ENCODE measurements around the gene UBAC2. TPM values are rescaled to one million over a fixed set of nuclear protein-coding genes. Genes with fewer than 3 reads are reported as not detected.
A peak's percentile ranks its signal among the peaks of the same experiment; 100 is the strongest.

UBAC2 gene
- total RNA-seq, 1 donor from 2014 or later, result 79.1 TPM

DNA sequence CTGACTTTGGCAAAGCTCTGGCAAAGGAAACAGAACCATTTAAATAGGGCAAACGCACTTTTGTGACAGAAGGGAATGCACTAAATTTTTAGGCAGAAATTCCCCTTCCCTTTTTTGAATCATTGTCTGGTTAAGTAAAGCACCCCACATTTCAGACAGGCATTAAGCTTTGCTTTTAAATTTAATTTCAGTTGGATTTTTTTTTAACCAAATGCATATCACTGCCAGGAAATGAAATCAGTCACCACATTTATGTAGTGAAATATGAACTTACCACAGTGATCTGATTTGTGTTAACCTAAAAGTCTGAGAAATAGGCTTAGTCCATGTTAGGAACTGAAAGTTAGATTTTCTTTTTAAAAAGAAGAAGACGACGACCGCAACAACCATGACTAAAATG, 95.7 kb downstream of the UBAC2 start:
- DNase-seq, result no peak

DNA sequence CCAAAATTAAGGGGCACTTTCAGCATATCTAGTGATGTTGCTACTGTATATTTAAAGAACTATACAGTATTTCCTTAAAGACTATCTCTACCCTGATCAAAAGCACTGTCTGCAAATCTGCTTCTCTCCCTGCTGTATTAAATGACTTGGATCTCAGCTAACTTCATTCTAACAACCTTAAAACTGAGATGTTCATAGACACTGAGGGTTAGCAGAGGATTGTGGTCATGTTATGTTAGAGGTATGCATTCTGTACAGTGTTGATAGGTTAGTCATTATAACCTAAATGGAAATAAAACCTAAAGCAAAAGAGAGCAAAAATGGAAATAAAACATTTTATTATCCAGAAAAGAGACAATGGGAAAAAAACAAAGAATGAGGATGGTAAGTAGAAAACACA, 96.7 kb downstream of the UBAC2 start:
- no peak for DNase-seq

DNA sequence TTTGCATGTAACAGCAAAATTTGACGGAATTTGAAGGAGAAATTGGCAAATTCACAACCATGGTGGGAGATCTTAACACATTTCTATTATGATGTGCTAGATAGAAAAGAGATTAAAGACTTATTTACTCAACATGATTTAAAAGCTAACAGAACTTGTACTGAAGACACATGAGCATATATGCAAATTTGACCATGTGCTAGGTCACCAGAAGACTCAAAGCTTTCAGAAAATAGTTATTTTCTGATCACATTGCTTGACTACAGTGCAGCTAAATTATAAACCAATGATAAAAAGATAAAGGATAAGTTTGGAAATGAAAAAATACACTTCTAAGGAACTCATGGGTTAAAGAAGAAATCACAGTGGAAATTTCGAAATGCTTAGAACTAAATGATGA, 97.4 kb downstream of the UBAC2 start:
- DNase-seq, result no peak

DNA sequence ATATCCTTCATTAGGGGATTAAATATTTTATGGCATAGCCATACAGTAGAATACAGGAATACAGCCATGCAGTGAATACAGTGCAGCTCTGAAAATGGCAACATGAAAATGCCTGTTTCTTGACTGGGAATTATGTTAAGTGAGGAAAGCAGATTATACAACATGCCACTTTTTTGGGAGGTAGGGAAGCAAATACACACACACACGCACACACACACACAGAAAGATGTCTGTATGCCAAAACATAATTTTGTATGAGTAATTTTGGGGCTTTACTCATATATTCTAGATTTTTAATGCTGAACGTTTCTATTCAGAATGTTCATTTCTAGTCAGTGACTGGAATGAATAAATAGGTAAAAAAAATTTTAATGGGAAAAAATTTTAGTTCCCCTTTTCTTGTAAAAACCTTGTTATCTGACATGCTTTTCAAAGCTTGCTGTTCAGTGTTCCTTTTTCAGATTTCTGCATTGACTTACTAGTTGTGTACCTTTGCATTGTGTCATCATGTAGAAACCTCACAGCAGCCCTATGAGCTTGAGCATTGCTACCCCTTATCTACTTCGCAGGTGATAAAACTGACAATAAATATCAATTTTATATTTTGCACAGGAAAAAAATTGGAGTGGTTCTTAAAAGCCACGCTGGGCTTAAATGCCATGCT, 98.7 kb downstream of the UBAC2 start:
- DNase-seq, result no peak

DNA sequence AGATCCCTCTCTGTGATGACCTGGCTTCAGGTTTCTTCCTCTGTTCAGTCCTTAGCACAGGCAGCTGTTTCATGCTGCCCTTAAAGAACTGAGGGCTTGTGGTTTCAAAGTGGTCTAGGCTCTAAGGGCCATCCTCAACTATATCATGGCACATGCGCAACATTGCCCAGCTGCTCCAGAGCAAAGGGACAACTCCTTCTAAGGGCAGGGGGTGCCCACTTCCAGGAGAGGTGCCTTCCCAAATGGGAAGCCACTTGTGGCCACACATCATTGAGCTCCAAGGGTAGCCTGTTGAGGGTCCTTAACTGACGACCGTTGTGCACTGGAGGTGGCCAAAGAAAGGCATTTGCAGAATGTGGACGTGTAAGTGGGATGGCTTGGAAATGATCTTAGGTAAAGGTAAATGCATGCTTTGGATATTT, 99.3 kb downstream of the UBAC2 start:
- DNase-seq, result no peak

DNA sequence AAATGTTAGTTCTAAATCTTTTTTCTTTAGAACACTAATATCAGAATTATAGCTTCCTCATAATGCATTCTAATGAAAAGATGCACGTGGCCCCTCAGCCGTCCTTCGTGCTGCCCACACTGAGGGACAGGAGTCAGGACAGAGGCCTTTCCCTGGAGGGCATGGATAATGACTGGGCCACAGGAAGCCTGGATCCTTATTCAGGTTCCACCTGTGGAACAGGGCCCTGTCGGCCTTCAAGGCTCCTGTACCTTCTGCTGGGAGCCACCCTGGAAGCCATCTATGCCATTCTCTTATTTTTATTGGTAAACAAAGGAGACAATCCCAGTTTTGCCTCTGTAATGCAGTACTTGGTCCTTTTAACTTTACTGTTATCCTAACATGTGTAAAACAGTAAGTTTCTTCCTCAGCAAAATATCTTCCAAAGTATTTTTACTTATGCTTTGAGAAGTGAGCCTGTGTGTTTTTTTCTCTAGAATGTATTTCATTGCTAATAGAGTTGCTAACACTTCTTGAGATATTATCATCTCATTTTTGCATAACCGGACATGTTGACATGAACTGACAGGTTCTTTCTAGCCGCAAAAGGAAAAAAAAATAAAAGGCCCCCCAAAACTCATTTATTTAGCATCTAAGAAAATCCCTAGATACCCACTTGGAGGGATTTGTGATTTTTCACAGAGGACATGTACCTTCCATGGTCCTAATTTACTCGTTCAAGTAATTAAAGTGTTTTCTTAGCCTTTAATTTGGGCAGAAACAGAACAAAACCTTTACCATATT, 100.6 kb downstream of the UBAC2 start:
- DNase-seq, result no peak

DNA sequence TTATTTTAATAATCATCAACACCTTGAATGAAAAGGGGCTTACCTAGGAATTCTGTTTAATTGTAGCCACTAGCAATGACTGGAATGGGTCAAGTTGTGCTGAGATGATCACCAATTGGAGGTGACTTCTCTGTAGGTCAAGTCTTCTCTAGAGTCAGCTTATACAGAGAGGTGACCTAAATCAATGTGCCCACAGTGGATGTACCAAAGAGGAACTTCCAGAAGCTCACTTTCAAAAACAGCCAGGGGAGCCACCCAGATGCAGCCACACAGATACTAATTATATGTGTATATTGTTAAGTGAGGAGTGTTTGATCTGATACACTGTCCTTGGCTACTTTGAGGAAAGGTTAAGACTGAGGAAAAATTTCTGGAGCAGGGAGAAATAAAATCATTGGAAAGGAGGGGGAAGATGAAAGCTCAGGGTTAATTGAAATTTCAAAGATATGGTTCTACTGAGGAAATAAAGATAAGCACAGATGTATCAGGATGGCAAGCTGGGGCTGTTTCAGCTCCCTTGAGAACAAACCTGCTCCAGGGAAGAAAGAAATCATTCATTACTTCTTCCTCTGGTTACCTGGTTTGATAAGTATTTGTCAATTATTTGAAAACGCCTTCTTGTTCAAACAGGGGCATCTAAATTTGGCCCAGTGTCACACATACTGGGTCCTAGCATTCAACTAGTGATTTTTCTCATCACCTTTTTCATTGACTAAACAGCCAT, 101.4 kb downstream of the UBAC2 start:
- DNase-seq, result no peak

DNA sequence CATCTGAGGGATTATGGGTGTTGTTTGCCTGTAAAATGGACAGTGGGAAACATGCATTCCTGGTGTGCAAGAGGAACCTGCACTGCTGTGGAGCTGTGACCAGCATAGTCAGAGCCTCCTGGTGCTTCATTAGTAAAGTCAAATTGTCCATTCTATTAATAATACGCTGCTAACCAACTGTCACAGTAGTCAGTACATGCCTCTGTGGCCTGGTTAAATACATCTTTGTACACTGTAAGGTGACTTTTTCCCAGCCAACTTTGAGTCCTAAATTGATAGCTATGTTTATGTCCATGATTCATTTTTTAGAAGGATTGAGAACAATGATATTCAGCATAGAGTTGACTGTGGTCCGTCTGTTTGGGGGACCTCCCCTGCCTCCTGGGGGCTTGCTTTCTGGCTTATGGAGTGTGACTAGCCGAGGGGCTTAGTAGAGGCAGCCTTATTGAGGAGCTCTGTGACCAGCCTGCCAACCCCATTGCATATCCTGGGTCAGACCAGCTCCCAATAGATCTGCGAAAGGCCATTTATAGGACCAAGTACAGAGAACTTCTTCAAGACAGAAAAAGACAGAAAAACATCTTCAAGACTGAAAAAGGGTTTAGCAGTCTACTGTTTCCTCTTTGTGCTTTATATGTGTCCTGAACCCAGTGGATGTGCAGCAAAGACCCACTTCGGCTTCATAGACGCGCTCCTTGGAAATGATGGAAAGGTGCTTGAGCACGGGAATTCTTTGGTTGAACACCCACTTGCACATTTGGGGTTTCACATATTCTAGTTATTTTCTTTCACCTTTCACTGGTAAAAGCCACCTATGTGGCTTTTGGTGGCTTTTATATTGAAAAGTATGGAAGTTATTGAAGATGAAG, 102.2 kb downstream of the UBAC2 start:
- no peak for DNase-seq

DNA sequence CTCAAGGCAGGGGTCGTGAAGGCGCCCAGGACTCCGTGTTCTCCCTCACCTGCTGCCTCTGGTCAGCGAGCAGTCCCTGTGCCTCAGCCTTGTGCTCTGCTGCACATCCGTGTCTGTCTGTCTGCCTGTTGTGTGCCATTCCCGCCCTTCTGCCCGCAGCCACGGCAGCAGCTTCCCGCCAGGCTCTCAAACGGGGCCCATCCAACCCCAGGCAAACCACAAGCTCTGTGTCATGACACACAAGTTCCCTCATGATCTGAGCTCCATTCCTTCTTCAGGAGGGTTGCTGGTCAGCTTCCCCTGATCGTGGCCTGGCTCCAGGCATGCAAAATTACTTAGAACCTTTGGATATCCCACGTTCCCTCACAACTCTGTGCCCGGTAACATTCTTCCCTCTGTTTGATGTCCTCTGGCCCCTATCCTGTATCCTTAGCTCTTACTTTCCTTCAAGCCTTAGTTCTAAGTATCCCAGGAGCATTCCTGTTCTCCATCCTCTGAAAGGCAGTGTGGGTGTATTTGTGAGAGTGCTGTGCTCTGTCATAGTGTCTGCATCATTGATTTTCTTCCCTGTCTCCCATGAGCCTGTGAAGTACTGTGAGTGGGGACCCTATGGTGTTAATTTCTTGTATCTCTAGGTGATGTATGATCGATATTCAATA, 103.3 kb downstream of the UBAC2 start:
- no peak for DNase-seq

DNA sequence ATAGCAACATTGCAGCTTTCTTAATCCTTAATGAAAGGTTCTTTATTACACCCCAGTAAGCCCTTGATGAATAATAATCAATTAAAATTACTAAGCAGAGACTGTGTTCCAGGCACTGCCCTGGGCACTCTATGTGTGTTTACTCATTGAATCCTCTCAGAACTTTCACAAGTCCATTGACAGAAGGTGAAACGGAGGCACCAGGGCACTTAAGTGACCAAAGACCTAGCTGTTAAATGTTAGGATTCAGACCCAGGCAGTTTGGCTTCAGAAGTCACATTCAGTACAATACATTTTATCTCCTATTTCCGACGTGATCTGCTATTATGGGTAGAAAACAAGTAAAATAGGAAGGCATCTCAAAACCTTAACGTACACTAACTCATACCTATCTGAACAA, 103.9 kb downstream of the UBAC2 start:
- no peak for DNase-seq

DNA sequence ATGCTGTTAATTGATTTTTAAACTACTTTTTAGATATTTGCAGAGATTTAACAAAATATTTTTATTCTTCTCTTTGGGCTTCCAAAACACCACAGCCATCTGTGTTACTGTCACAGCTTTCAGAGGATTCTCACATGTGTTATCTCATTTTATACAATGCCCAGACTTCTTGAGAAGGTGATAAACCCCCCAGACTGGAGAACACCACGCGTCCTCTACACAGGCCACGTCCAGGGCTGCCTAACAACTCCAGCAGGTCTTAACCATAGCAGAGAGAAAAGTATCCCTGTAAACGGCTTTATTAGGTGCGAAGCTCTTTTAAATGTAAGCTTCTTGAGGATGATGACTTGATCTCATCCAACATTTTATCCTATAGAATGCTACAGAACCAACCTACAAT, 104.5 kb downstream of the UBAC2 start:
- no peak for DNase-seq

DNA sequence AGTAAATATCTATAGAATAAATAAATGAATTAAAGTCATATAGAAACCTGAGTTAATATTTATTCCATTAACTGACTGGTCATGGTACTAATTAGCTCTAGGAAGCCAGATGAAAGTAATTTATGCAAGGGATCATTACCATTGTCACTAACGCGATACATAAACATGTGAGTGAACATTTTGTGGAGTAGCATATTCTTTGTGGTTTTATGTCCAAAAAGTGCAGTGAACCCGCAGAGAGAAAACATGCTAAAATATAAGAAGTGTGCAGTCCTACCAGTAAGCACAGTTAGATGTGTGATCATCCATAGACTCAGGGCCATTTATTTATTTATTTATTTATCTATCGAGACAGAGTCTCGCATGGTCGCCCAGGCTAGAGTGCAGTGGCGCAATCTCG, 104.9 kb downstream of the UBAC2 start:
- DNase-seq, result no peak

DNA sequence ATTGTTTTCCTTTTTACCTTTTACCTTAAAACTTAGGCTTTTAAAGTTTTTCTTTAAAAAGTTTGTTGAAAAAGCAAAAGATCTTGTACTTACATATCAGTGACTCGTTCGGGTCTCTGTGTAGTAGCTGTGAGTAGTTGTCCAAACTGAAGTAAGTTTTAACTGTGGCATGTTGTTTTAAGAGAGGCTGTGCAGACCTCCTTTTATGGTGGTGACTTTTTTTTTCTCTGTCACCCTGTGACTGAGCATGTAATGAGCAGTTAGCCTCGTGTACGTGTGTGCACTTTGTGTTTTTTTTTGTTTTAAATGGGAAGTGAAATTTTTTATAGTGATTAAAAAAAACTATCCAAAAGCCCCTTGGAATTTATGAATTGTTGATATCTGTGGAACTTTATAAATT, 106.6 kb downstream of the UBAC2 start, which contains the start of gene GPR183:
Gene GPR183 (minus strand): TSS at position 153 of the 400 bp plus-strand sequence. CDS start 11,254 bp downstream, outside the sequence.
- no peak for DNase-seq

DNA sequence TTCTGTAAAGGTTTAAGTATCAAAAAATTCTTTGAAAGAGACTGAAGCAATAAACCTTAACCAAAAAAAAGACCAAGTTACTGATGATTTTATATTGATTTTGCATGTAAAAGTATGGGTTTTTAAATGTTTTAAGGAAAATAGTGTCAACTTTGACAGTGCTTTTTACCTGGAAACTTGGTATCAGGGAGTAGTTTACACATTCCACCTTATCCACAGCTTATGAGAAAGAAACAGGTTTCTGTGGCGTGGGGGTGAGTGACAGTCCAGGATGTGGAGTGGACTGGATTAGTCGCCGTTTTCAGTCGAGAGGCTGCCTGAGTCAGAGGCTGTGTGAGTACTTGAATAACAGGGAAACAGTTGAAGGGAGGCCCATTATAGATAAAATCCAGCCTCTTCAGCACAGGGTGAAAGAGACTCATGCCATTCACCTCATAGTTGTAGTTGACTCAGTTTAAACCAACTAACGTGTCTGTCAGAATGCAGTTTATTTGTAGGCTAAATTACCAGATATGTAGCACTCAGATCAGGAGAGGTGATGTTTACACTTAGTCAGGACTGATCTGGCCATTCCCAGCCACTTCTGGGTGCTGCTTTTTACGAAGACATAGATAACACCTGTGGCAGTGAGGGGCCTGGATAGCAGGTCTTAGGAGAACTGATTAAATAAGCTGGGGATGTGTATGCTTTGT, 107.1 kb downstream of the UBAC2 start:
- no peak for DNase-seq

DNA sequence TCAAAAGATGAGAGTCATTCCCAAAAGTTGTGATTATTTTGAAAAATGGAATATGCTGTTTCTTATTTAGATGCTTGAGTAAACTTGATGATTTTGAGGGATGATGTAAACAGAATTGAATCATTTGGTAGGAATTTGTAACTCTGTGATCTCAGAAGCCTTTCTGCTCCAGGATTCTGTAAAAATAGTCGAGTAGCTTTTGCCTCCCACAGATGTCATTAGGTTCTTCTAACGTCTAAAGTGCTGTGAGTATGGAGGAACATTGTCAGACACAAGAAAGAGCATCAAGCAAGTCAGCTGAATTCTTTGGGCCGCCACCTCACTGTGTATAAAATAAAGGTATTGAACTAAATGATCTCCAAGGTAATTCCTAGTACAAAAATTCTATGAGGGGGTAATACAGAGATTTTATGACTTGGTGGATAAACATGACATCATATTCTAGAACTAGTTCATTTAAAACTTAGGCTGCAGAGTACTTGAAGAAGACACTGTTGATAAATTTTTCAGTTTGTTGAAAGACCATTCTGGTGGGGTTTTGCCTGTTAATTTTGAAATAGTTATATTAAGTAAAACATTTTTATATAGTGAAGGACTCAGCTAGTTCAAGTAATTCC, 107.9 kb downstream of the UBAC2 start:
- DNase-seq, result no peak

DNA sequence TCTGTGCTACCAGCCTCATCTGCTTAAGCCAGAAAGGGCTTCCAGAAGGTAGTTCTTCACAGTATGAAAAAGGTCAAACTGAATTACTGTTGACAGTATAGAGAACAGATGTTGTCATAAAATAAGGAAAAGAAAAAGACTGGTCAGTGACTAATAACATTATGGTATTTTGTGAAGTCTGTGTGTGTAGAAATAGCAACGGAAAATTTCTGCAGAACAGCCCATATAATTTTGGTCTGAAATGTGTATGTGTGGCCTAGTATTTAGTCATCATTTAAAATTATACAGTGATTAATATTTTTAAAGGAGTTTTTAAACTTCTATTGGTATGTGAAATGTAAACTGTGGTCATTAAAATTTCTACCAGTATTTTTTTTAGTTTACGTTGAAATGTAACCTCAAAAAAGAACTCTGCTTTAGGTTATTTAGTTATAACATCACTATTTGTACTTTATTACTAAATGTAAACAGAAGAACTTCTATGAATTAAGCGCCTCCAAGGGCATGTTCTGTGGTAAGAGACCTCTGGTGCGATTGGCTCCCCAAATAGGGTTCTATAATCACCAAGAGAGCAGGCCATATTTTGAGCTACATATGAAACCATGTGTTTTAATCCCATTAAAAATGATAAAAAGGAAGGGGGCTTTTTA, 109.9 kb downstream of the UBAC2 start:
- DNase-seq, result no peak

DNA sequence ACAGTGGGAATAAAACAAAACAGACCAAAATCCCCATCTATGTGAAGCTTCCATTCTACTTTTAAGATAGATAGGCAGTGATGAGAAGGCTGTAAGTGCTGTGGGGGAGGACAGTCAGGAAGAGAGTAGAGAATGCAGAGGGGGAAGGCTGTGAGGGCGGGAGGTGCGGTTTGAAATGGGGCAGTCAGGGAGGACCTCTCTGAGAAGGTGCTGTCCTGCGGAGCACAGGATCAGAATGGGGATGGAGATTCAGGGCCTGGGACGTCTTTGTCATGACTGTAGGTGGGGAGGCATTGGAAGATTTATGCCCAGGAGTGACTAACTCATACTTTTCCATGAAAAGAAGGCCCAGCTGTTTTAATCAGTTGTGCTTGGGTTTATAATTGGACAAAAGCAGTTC, 110.5 kb downstream of the UBAC2 start:
- no peak for DNase-seq

DNA sequence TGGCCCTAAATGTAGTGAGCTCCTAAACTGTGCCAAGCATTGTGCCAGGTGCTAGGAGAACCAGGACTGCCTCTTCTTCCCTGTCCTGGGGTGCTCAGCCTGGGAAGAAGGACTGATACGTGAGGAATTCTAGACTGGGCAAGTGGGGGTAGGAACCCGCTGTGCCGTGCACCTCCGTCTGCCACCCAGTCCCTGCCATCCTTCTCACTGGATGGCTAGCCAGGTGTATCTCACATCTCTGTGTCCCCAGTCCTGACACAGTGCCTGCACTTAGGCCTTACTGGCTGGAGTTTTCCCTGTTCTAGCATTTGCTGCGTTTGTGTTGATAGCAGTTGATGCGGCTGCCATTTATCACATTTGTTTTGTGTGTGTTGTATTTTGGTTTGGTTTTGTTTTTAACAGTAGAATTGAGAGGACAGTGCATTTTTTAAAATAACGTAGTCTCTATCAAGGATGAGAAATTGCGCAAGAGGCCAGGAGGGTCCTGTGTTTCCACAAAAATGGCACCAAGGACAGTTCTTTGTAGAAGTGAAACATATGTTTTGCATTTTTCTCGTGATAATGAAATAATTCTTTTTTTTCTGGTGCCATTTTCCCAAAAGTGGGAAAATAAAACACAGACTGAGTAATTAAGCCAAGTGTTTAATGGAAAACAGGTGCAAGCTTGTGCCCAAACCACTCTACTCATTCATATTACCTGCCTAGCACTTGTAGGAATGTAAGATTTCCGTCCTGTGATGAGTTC, 111.3 kb downstream of the UBAC2 start:
- DNase-seq, result no peak

DNA sequence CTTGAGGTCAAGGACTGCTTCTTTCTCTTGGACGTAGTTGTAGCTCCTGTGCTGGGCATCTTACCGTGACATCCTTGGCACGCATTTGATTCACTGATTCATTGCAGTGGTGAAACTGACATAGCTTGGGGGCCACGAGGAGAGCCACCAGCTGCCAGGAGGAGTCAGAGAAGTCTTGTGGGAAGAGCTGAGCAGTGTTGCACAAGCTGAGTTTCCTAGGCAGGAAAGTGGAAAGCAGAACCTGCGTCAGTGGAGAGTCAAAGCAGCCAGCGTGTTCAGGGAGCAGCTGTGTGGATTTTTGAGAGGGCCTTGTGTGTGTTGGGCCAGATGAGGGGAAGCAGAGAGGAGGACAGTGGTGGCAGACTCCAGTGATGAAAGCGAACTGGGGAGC, 111.8 kb downstream of the UBAC2 start:
- peak; percentile 54 for DNase-seq

All from tongue (tissue), 2 donors.